Measurements from ENCODE around the gene DPCD.
"Not testable (repeated sequence)": the region's sequence is repeated elsewhere in the genome, so short reads cannot be mapped to it uniquely, and the experiment has no call there.

DPCD gene

GRCh38 chr10:101585841-101586240 is 2.3 kb upstream of the DPCD start:
- DNase-seq (ENCODE audit: low spot score) = no peak

- DNase-seq (ENCODE audit: low spot score) = peak; percentile 65
Measured at GRCh38 chr10:101588879-101589278, 758 bp downstream of the DPCD start.

- DNase-seq (ENCODE audit: low spot score) = not testable (repeated sequence)
Measured at GRCh38 chr10:101593331-101593730, 5.2 kb downstream of the DPCD start.

- no peak for DNase-seq (ENCODE audit: low spot score)
Measured at GRCh38 chr10:101595591-101596433, 7.7 kb downstream of the DPCD start.

GRCh38 chr10:101597091-101597900 is 9.2 kb downstream of the DPCD start:
- no peak for DNase-seq (ENCODE audit: low spot score)

GRCh38 chr10:101601541-101601940 is 13.4 kb downstream of the DPCD start:
- no peak for DNase-seq (ENCODE audit: low spot score)

GRCh38 chr10:101602761-101603398 is 14.8 kb downstream of the DPCD start:
- peak; percentile 57 for DNase-seq (ENCODE audit: low spot score)

- no peak for DNase-seq (ENCODE audit: low spot score)
Measured at GRCh38 chr10:101607124-101607523, 19.0 kb downstream of the DPCD start.

- no peak for DNase-seq (ENCODE audit: low spot score)
Measured at GRCh38 chr10:101609481-101609880, 21.4 kb downstream of the DPCD start.

- no peak for DNase-seq (ENCODE audit: low spot score)
Measured at GRCh38 chr10:101611096-101611905, 23.2 kb downstream of the DPCD start.

- DNase-seq (ENCODE audit: low spot score) = no peak
Measured at GRCh38 chr10:101612086-101612485, 24.0 kb downstream of the DPCD start.

GRCh38 chr10:101612872-101613271 is 24.8 kb downstream of the DPCD start:
- DNase-seq (ENCODE audit: low spot score) = no peak

- DNase-seq (ENCODE audit: low spot score) = no peak
Measured at GRCh38 chr10:101613646-101614045, 25.5 kb downstream of the DPCD start.

GRCh38 chr10:101614663-101615524 is 26.8 kb downstream of the DPCD start:
- DNase-seq (ENCODE audit: low spot score) = no peak

- no peak for DNase-seq (ENCODE audit: low spot score)
Measured at GRCh38 chr10:101615525-101616116, 27.5 kb downstream of the DPCD start.

- no peak for DNase-seq (ENCODE audit: low spot score)
Measured at GRCh38 chr10:101616415-101617101, 28.4 kb downstream of the DPCD start.

- no peak for DNase-seq (ENCODE audit: low spot score)
Measured at GRCh38 chr10:101617102-101617823, 29.1 kb downstream of the DPCD start.

- no peak for DNase-seq (ENCODE audit: low spot score)
Measured at GRCh38 chr10:101617824-101618568, 29.9 kb downstream of the DPCD start.

All from COLO829 (cell line).